Measurements from ENCODE around the gene ZNF486. TPM values are rescaled to one million over a fixed set of nuclear protein-coding genes. Genes with fewer than 3 reads are reported as not detected.

The ZNF486 gene
- total and polyA plus RNA-seq, 2 experiments from 2014 or later = 25.4 to 37.6 TPM

DNA sequence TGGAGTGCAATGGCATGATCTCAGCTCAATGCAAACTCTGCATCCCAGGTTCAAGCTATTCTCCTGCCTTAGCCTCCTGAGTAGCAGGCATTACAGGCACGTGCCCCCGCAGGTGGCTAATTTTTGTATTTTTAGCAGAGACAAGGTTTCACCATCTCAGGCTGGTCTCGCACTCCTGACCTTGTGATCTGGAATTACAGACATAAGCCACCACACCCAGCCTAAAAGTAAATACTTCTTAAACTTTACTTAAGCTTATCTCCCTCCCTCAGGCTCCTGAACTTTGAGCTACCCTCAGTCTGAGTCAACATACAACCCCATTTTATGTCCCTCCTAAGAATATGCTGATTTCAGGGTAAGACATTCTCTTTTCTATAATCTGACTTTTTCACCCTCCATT lies 66.1 kb downstream of the ZNF486 start:
- no peak overlapping the region for H2AFZ ChIP-seq
- H3K4me1 ChIP-seq (ENCODE audit: insufficient read depth) = peaks cover 73% of the 10 kb centered on the region
- peaks cover 12% of the 10 kb centered on the region for H3F3A ChIP-seq (replicated peaks; ENCODE audit: low read depth)
- H3K9me3 Mint-ChIP-seq = peaks cover 22% of the 10 kb centered on the region
- no peak for TF ChIP-seq STAT1 (IDR thresholded peaks at IDR 0.05; ENCODE audit: unreplicated experiment)
- TF ChIP-seq, protein P1, sequence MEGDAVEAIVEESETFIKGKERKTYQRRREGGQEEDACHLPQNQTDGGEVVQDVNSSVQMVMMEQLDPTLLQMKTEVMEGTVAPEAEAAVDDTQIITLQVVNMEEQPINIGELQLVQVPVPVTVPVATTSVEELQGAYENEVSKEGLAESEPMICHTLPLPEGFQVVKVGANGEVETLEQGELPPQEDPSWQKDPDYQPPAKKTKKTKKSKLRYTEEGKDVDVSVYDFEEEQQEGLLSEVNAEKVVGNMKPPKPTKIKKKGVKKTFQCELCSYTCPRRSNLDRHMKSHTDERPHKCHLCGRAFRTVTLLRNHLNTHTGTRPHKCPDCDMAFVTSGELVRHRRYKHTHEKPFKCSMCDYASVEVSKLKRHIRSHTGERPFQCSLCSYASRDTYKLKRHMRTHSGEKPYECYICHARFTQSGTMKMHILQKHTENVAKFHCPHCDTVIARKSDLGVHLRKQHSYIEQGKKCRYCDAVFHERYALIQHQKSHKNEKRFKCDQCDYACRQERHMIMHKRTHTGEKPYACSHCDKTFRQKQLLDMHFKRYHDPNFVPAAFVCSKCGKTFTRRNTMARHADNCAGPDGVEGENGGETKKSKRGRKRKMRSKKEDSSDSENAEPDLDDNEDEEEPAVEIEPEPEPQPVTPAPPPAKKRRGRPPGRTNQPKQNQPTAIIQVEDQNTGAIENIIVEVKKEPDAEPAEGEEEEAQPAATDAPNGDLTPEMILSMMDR (conservative IDR thresholded peaks at IDR 0.05; ENCODE audit: low read depth in 2 of 2) = no peak
- TF ChIP-seq CREB1 (CRISPR knock-in tag; IDR thresholded peaks at IDR 0.05; ENCODE audit: low read depth) = no peak
- TF ChIP-seq, protein P2, sequence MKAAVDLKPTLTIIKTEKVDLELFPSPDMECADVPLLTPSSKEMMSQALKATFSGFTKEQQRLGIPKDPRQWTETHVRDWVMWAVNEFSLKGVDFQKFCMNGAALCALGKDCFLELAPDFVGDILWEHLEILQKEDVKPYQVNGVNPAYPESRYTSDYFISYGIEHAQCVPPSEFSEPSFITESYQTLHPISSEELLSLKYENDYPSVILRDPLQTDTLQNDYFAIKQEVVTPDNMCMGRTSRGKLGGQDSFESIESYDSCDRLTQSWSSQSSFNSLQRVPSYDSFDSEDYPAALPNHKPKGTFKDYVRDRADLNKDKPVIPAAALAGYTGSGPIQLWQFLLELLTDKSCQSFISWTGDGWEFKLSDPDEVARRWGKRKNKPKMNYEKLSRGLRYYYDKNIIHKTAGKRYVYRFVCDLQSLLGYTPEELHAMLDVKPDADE (IDR thresholded peaks at IDR 0.05) = no peak
- TF ChIP-seq, protein P3, sequence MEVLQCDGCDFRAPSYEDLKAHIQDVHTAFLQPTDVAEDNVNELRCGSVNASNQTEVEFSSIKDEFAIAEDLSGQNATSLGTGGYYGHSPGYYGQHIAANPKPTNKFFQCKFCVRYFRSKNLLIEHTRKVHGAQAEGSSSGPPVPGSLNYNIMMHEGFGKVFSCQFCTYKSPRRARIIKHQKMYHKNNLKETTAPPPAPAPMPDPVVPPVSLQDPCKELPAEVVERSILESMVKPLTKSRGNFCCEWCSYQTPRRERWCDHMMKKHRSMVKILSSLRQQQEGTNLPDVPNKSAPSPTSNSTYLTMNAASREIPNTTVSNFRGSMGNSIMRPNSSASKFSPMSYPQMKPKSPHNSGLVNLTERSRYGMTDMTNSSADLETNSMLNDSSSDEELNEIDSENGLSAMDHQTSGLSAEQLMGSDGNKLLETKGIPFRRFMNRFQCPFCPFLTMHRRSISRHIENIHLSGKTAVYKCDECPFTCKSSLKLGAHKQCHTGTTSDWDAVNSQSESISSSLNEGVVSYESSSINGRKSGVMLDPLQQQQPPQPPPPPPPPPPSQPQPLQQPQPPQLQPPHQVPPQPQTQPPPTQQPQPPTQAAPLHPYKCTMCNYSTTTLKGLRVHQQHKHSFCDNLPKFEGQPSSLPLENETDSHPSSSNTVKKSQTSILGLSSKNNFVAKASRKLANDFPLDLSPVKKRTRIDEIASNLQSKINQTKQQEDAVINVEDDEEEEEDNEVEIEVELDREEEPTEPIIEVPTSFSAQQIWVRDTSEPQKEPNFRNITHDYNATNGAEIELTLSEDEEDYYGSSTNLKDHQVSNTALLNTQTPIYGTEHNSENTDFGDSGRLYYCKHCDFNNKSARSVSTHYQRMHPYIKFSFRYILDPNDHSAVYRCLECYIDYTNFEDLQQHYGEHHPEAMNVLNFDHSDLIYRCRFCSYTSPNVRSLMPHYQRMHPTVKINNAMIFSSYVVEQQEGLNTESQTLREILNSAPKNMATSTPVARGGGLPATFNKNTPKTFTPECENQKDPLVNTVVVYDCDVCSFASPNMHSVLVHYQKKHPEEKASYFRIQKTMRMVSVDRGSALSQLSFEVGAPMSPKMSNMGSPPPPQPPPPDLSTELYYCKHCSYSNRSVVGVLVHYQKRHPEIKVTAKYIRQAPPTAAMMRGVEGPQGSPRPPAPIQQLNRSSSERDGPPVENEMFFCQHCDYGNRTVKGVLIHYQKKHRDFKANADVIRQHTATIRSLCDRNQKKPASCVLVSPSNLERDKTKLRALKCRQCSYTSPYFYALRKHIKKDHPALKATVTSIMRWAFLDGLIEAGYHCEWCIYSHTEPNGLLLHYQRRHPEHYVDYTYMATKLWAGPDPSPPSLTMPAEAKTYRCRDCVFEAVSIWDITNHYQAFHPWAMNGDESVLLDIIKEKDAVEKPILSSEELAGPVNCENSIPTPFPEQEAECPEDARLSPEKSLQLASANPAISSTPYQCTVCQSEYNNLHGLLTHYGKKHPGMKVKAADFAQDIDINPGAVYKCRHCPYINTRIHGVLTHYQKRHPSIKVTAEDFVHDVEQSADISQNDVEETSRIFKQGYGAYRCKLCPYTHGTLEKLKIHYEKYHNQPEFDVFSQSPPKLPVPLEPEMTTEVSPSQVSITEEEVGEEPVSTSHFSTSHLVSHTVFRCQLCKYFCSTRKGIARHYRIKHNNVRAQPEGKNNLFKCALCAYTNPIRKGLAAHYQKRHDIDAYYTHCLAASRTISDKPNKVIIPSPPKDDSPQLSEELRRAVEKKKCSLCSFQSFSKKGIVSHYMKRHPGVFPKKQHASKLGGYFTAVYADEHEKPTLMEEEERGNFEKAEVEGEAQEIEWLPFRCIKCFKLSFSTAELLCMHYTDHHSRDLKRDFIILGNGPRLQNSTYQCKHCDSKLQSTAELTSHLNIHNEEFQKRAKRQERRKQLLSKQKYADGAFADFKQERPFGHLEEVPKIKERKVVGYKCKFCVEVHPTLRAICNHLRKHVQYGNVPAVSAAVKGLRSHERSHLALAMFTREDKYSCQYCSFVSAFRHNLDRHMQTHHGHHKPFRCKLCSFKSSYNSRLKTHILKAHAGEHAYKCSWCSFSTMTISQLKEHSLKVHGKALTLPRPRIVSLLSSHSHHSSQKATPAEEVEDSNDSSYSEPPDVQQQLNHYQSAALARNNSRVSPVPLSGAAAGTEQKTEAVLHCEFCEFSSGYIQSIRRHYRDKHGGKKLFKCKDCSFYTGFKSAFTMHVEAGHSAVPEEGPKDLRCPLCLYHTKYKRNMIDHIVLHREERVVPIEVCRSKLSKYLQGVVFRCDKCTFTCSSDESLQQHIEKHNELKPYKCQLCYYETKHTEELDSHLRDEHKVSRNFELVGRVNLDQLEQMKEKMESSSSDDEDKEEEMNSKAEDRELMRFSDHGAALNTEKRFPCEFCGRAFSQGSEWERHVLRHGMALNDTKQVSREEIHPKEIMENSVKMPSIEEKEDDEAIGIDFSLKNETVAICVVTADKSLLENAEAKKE (CRISPR knock-in tag; IDR thresholded peaks at IDR 0.05) = no peak
- no peak for TF ChIP-seq ZNF331 (CRISPR knock-in tag; IDR thresholded peaks at IDR 0.05; ENCODE audit: low read depth)
- no peak for TF ChIP-seq EZH2 (IDR thresholded peaks at IDR 0.05; ENCODE audit: low read depth, unreplicated experiment)
- TF ChIP-seq, protein P4, sequence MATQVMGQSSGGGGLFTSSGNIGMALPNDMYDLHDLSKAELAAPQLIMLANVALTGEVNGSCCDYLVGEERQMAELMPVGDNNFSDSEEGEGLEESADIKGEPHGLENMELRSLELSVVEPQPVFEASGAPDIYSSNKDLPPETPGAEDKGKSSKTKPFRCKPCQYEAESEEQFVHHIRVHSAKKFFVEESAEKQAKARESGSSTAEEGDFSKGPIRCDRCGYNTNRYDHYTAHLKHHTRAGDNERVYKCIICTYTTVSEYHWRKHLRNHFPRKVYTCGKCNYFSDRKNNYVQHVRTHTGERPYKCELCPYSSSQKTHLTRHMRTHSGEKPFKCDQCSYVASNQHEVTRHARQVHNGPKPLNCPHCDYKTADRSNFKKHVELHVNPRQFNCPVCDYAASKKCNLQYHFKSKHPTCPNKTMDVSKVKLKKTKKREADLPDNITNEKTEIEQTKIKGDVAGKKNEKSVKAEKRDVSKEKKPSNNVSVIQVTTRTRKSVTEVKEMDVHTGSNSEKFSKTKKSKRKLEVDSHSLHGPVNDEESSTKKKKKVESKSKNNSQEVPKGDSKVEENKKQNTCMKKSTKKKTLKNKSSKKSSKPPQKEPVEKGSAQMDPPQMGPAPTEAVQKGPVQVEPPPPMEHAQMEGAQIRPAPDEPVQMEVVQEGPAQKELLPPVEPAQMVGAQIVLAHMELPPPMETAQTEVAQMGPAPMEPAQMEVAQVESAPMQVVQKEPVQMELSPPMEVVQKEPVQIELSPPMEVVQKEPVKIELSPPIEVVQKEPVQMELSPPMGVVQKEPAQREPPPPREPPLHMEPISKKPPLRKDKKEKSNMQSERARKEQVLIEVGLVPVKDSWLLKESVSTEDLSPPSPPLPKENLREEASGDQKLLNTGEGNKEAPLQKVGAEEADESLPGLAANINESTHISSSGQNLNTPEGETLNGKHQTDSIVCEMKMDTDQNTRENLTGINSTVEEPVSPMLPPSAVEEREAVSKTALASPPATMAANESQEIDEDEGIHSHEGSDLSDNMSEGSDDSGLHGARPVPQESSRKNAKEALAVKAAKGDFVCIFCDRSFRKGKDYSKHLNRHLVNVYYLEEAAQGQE (IDR thresholded peaks at IDR 0.05; ENCODE audit: unreplicated experiment) = no peak
- TF ChIP-seq NANOG (IDR thresholded peaks at IDR 0.05; ENCODE audit: borderline replicate concordance) = no peak
- TF ChIP-seq EZH2phosphoT487 (IDR thresholded peaks at IDR 0.05; ENCODE audit: unreplicated experiment) = no peak
- no peak for TF ChIP-seq ZNF114 (CRISPR knock-in tag; IDR thresholded peaks at IDR 0.05)
- no peak for TF ChIP-seq POLR2AphosphoS5 (IDR thresholded peaks at IDR 0.05; ENCODE audit: low read depth)
- no peak for TF ChIP-seq JUNB (IDR thresholded peaks at IDR 0.05; ENCODE audit: unreplicated experiment)
- H3K36me3 Mint-ChIP-seq (ENCODE audit: low read depth) = peaks cover 94% of the 10 kb centered on the region
- DNase-seq (ENCODE audit: low spot score) (no peak), ATAC-seq (no peak)
- H3K4me3 Mint-ChIP-seq = peak overlapping the region; percentile 44; the same call in 2 of the 3 replicates
- peak overlapping the region; percentile 51 for H3K27ac ChIP-seq (ENCODE audit: low read depth)
- H3K4me2 ChIP-seq = peak overlapping the region; percentile 89
- peak overlapping the region; percentile 63 for H3K27ac Mint-ChIP-seq
- peaks cover 100% of the 10 kb centered on the region for H3K79me2 ChIP-seq (replicated peaks; ENCODE audit: insufficient read depth)
- H3K36me3 ChIP-seq (ENCODE audit: insufficient read depth) = peaks cover 32% of the 10 kb centered on the region
- H4K20me1 ChIP-seq (replicated peaks; ENCODE audit: insufficient read depth) = peaks cover 79% of the 10 kb centered on the region
- H3K9me2 ChIP-seq (ENCODE audit: insufficient read depth) = no peaks in the 10 kb centered on the region
- peak overlapping the region; percentile 100 for H3K4me3 ChIP-seq
- H3K27me3 ChIP-seq (ENCODE audit: insufficient read depth) = no peaks in the 10 kb centered on the region
- peaks cover 18% of the 10 kb centered on the region for H3K27me3 Mint-ChIP-seq (ENCODE audit: insufficient read depth, low read depth, poor library complexity)
- peaks cover 53% of the 10 kb centered on the region for H3K4me1 Mint-ChIP-seq

Data from GM23338 (cell line).